Measurements from ENCODE around the gene WDFY1.
A peak's percentile ranks its signal among the peaks of the same experiment; 100 is the strongest.
"Not testable (repeated sequence)": the region's sequence is repeated elsewhere in the genome, so short reads cannot be mapped to it uniquely, and the experiment has no call there.

Gene WDFY1

DNA sequence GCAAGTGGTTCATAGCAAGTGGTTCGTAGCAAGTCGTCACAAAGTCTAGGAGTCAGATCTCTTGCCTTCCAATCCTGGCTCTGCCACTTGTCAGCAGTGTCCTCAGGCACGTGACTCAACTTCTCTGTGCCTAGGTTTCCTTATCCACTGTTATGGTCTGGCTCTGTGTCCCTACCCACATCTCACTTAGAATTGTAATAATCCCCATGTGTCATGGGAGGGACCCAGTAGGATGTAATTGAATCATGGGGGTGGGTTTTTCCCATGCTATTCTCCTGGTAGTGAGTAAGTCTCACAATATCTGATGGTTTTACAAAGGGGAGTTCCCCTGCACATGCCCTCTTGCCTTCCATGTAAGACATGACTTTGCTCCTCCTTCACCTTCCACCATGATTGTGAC is 55.9 kb downstream of the WDFY1 start:
- no peak for DNase-seq

DNA sequence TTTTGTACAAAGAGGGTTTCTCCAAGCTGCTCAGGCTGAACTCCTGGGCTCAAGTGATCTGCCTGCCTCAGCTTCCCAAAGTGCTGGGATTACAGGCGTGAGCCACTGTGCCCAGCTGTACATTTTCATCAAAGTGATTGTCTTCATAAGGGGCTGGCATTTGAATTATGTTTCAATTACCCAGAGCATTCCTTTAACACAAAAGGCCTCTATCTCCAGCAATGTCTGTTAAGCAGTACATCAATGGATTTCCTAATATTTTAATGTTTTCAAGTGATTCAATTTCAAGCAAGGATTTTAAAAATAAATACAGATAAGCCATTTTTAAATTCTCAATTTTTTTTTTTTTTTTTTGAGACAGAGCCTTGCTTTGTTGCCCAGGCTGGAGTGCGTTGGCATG is 56.9 kb downstream of the WDFY1 start:
- DNase-seq, result no peak

DNA sequence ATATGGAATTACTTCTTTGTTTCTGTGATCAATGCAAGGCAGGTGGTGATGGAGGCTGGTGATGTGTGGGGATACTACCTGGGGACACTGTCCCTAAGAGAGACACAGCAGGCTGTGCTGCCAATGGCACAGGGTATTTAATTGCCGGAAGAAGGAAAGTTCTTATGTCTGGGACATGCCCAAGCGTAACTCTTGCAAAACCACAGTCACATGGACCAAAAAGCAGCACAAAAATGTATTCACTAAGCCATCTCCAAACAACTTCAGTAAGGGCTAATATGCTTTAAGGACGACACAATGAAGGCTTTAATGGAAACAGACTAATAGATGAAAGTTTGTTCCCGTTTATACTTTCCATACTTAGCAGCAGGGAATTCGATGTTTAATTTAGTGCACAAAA is 58.0 kb downstream of the WDFY1 start:
- DNase-seq, result no peak

DNA sequence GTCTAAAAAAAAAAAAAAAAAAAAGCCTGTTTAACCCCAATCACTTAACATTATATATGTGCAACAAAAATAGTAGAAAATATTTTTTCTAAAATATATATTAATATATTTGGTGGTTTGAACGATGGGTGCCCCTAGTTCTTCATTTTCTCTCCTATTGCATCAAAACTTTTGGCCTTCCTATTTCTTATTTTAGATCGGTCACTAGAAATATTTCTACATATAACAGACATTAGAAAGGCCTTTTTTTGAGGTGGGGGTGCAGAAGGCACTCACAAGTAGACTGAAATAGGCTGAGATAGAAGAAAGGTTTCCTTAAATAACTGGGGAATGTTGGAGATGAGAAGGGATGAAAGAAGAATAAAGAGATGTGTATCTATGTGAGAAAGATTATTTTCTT is 58.4 kb downstream of the WDFY1 start:
- no peak for DNase-seq

DNA sequence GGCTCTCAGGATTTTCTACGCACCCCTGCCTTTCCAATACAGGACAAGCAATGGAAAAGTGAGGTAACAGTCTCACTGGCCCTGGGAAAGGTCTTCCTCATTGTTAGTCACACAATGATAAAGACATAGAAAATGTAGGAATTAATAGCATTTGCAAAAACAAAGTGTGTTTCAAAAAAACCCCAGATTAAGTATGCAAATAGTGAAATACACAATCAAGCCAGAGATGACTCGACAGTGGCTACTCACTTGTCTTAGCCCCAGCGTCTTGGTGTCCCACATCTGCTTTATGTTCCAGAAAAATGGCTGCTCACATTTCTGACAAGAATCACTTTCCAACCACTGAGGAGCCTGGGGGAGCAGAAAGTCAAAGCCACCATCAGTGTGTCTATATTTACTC is 60.7 kb downstream of the WDFY1 start:
- DNase-seq, result no peak

DNA sequence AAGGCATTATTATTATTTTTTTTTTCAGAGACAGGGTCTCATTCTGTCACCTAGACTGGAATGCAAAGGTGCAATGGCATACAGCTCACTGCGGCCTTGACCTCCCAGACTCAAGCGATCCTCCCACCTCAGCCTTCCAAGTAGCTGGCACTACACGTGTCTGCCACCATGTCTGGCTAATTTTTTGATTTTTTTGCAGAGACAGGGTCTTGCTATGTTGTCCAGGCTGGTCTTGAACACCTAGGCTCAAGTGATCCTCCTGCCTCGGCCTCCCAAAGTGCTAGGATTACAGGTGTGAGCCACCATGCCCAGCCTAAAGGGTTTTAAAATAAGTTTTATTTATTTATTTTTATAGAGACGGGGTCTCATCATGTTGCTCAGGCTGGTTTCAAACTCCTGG is 62.4 kb downstream of the WDFY1 start:
- DNase-seq, result no peak

DNA sequence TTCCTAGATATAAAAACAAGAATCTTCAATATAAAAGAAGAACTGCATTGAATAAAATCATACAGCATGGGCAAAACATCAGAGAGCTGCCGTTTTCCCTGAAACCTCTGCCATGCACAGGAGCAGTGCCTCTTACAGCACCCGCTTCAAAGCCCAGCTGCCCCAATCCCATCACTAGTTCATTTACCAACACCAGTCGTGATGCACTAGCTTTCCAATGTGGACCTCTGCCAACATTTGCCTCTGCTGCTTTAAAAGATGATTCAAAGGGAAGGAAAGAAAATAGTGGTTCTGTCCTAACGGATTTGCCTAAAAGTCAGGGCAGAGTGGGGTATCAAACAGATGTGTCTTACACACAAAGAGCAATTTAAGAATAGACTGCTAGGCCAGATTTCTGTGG is 64.3 kb downstream of the WDFY1 start:
- DNase-seq, result no peak

DNA sequence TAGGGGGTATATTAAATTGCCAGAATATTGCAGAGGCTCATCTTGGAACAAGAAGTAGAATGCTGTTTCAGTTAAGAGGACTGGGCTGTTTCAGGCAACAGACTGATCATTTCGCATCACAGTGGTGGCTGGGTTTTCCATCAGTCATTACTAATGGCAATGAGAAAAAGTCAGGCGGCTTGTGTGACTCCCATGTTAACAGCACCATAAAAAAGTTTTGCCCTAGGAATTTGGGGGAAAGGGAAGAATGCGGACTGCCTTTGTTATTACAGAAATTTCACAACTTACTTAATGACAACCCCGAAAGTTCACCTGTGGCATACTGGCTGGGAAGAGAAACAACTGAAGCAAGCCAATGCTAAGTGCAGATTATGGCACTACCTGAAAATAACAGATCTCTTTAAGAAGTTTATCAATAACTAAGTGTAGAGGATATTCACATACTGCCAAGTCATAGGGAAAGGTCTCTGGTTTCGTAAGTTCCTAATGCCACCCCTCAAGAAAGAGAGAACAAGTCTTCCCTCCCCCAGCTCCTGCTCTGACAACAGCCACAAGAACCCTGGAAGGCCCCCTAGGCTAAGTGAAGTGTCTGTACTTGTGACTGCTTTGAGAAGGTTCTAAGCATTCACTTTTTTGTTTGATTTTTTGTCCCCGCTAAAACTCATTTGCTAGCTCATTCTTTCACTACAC is 67.3 kb downstream of the WDFY1 start:
- no peak for DNase-seq

DNA sequence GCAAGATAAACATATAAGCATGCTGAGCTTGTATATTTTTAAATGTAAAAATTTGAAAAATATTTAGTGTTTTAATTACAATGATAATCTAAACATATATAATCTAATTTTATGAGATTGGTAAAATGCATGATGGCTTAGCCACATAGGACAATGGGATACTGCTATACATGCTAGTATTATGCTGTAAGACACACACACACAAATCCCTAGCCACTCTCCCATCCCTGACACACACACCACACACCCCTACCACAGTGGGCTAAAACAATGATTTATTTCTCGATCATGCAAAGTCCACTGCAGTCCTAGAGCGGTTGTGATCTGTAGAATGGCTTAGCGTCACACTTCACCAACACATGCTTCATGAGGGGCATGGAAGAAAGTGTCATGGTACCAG is 71.5 kb downstream of the WDFY1 start:
- DNase-seq, result no peak

DNA sequence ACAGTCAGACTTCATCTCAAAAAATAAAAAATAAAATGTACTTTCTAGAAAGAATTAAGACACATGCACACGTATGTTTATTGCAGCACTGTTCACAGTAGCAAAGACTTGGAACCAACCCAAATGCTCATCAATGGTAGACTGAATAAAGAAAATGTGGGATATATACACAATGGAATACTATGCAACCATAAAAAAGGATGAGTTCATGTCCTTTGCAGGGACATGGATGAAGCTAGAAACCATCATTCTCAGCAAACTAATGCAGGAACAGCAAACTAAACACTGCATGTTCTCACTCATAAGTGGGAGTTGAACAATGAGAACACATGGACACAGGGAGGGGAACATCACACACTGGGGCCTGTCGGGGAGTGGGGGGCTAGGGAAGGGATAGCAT is 72.4 kb downstream of the WDFY1 start:
- DNase-seq, result not testable (repeated sequence)

DNA sequence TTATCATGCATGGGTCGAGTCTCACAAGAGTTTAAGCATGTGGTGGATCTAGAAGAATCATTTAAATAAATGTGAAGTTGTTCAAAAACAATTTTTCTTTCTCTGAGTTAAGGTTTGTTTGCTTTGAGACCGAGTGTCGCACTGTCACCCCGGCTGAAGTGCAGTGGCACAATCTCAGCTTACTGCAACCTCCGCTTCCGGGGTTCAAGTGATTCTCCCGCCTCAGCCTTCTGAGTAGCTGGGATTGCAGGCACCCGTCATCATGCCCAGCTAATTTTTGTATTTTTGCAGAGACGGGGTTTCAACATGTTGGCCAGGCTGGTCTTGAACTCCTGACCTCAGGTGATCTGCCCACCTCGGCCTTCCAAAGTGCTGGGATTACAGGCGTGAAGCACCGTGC is 73.5 kb downstream of the WDFY1 start:
- DNase-seq, result not testable (repeated sequence)

DNA sequence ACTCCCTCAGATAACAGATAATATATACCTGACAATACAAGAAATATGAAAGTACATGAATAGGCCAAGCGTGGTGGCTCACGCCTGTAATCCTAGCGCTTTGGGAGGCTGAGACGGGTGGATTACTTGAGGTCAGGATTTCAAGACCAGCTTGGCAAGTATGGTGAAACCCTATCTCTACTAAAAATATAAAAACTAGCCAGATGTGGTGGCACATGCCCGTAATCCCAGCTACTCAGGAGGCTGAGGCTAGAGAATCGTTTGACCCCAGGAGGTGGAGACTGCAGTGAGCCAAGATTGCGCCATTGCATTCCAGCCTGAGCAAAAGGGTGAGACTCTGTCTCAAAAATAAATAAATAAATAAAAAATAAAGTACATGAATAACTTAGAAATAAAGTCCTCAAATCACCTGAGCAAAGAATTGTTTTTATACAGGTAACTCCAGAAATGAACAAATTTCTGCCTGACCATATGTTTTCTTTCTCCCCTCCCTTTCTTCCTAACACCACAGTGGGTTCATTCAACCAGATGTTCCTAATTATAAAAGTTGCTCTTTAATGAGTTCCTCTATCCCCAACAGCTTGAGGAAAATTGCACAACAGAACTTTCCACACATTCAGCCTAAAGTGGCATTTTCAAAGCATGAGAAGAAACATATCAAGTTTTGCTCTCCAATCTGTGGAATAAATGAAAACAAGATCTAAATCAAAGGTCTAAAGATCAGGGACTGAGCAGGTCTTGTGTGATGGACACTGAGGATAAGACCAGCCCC is 74.1 kb downstream of the WDFY1 start:
- DNase-seq, result no peak

DNA sequence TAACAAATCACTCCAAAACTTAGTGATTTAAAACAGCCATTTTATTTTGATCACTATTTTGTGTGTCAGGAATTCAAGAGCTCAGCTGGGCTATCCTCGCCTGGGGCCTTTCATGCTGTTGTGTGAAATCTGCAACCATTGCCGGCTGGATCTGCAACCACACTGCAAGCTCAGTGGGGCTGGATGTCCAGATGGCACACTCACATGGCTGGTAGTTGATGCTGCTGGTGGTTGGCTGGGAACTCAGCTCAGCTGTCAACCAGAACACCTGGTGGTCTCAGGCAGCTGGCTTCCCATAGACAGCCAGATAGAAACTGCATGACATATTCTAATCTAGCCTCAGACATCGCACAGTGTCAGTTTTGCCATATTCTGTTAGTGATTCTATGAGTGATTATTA is 77.1 kb downstream of the WDFY1 start:
- DNase-seq, result no peak

DNA sequence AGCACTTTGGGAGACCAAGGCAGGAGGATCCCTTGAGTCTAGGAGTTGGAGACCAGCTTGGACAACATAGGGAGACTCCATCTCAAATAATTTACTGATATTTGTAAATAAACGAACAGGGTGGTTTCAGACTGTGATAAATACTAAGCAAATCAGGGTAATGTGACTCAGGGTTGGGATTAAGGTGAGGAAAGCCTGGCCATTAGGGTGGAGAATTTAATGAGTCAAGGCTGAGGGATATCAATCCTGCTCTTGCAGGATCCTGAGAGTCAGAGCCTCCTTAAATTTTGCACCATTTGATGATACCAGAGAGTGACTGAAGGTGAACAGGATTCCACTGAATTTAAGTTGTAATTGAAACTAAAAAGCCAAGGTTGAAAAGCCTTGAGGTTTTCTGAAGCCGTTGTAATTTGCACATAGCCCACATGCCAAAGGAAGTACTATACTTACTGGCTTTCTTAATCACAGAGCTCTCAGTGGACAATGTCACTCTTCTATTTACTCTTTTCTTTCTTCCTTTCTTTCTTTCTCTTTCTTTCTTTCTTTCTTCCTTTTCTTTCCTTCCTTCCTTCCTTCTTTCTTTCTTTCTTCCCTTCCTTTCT is 79.1 kb downstream of the WDFY1 start:
- DNase-seq, result no peak

DNA sequence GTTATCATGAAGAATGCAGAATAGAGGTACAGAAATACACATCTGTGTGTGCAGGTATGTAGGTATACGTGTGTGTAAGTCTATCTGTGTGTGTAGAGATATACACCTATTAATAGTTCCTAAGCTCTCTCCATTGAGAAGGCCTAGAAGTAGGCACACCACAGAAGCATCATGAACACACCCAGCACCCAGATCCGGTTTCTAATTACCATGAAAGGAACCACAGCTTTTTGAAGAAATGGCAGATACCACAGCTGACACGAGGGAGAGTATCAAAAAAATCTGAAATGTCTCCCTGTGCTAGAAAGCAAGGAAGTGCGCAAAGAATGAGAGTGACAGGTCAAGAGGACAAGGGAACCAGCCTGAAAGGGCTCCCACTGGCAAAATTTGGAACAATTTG is 80.0 kb downstream of the WDFY1 start:
- DNase-seq, result no peak

DNA sequence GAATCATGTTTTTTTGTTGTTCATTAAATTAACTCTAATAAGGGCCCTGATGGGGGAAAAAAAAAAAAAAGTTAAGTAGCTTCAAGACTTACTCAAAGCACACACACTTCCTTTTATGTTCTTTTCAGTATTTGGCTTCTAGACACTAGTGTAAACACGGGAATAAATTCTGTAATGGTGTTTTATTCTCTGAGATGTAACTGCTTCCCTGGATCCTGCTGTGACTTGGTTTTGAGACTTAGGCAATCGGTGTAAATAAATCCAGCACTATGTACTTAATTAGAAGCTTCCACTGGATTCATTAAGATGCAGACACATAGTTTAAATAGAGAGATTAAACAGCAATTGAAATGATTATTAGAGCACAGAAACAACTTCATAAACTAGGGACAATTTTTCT is 81.6 kb downstream of the WDFY1 start:
- no peak for DNase-seq

DNA sequence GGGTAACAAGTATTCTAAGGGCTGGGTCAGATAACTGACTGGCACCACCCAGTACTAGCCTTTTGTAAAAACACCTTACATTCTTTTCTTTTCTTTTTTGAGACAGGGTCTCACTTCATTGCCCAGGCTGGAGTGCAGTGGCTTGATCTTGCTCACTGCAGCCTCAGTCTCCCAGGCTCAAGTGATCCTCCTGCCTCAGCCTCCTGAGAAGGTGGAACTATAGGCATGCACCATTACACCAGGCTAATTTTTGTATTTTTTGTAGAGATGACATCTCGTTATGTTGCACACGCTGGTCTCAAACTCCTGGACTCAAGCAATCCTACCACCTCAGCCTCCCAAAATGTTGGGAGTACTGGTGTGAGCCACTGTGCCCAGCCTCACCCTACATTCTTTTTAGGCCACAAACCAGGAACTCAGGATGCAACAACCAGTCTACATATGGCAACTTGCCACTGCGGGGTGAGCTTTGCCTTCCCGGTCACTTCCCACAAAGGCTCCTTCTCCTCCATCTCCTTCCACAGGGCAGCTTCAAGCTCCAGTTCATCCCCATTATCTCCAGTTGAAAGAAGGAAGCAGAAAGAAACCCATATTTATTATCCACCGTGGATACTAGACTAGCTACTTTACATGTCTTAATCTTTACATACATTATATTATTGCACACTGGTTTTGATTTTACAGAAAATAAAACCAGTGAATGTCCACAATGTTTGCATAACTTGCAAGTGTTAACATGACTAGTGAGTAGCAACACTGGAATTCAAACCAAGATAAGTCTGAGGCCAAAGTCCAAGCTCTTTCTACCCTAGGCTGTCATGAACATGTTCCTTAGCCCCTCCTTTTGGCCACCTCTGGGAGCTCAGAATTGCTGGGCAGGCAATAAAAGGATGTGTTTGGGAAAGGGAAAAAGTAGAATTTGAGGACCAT is 84.1 kb downstream of the WDFY1 start:
- DNase-seq, result peak; percentile 55

DNA sequence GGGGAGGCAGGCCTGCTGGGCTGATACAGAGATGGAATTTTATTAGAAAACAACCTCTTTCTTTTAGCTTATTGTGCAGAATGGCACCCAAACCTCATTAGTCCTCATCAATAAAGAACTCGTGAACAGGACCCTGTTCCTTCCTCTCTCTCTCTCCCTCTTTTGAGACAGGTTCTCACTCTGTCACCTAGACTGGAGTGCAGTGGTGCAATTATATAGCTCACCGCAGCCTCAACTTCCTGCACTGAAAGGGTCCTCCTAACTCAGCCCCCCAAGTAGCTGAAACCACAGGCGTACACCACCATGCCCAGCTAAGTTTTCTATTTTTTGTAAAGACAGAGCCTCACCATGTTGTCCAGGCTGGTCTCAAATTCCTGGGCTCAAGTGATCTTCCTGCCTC is 86.1 kb downstream of the WDFY1 start:
- no peak for DNase-seq

DNA sequence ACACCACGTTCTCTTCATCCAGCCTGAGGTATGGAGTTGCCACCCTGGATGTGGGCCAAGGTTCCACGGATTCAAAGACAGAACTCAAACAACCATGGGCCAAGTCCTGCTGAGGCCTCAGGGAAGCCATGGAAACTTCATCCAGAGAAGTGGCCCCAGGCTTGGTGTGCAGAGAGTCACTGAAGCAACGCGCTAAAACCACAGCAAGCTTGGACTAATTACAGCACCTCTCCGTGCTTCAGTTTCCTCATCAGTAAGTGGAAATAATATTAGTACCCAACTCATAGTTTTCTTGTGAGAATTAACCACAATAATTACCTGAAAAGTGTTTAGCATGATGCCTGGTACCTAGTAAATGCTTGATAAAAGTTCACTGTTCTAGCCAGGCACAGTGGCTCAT is 88.6 kb downstream of the WDFY1 start:
- no peak for DNase-seq

DNA sequence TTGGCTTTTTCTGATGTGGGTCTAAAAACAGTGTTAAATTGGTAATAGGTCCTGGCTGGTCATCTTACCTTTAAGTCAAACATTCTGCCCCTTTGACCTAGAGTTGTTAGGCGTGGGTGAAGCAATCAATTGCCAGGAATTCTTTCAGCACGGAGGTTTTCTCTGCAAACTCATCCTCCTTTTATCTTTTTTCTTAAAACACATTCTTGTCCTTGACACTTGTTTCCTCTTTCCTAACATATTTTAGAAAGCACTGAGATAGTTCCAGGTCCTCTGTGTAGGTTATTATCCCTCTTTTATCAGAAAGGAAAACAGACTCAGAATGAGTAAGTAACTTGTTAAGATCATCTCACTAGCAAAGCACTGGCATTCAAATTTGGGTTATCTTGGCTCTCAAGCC is 89.1 kb downstream of the WDFY1 start:
- no peak for DNase-seq

DNA sequence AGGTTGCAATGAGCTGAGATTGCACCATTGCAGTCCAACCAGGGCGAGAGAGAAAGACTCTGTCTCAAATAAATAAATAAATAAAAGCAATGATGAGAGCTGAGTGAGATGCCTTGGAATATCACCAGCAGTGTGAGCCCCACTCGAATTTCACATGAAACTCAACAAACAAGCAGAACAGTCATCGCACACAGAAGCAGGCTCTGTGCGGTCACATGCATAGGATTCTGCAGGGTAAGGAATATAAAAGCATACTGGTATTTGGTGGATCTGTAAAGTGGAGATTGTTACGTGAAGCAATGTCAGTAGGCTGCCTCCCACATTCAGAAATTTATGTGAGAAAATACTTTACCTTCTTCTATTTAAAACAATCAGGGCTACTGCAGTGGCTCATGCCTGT is 89.7 kb downstream of the WDFY1 start:
- no peak for DNase-seq

DNA sequence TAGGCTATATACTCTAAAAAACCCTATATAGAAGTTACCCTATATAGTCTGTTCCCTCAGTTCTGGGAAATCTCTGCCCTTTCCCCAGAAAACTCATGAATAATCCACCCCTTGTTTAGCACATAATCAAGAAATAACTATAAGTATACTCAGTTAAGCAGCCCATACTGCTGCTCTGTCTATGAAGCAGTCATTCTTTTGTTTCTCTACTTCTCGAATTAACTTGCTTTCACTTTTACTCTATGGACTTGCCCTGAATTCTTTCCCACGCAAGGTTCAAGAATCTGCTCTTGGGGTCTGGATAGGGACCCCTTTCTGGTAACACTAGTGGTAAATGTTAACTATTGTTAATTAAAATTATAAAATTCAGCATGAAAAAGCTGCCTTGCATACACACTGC is 90.4 kb downstream of the WDFY1 start:
- DNase-seq, result no peak

DNA sequence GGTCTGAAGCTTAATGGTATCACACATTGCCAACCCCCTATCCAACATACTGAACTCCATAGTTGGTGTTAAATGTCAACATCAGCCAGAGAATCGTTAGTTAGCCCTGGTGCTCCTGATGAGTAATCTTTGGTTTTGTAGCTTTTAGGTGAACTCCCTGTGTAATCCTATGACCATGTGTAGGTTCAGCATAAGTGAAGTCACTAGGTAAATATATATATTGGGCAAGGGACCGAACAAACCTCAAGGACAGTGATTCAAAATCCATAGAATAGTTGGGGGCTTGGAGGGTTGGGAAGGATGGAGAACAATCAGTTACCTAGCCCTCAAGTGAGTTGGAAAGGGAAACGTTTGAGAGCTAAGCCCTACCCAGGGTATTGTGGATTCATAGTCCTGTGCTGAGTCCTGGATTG is 91.7 kb downstream of the WDFY1 start:
- DNase-seq, result no peak
